Renal pelvis (tissue), 12 donors: ENCODE measurements around the gene EEFSEC. TPM values are rescaled to one million over a fixed set of nuclear protein-coding genes. Genes with fewer than 3 reads are reported as not detected.
A peak's percentile ranks its signal among the peaks of the same experiment; 100 is the strongest.

Source experiments
- DNase-seq: peaks from one replicate; pipeline ENCODE4 v3.0.0-alpha.2; 2013
- long read RNA-seq, 16 experiments: transcript quantifications; one replicate each; lab custom pipeline, GENCODE V29; 2026
- polyA plus RNA-seq, 3 donors: library from polyadenylated mRNA; unstranded; fragments of 120-200 nt; gene quantifications; one replicate each; pipeline ENCODE4 v1.2.1, GENCODE V29; 2013; ENCODE audit not compliant: insufficient read length in 3 of 3

The EEFSEC gene, protein sequence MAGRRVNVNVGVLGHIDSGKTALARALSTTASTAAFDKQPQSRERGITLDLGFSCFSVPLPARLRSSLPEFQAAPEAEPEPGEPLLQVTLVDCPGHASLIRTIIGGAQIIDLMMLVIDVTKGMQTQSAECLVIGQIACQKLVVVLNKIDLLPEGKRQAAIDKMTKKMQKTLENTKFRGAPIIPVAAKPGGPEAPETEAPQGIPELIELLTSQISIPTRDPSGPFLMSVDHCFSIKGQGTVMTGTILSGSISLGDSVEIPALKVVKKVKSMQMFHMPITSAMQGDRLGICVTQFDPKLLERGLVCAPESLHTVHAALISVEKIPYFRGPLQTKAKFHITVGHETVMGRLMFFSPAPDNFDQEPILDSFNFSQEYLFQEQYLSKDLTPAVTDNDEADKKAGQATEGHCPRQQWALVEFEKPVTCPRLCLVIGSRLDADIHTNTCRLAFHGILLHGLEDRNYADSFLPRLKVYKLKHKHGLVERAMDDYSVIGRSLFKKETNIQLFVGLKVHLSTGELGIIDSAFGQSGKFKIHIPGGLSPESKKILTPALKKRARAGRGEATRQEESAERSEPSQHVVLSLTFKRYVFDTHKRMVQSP
- polyA plus RNA-seq: 10 to 100 TPM; 24.2 to 30.3 (median 27.7) TPM
- long read RNA-seq, donor 1, transcript EEFSEC-201 (7 exons, 2,232 nt): major isoform, 5 of 5 reads
- long read RNA-seq, donor 1, partial matches to known transcripts: 0 of 5 reads
- long read RNA-seq, donor 1, other reads (novel, unspliced or antisense): 0 of 5 reads
- long read RNA-seq, donor 2, transcript EEFSEC-201 (7 exons, 2,232 nt): major isoform, 11 of 11 reads
- long read RNA-seq, donor 2, partial matches to known transcripts: 0 of 11 reads
- long read RNA-seq, donor 2, other reads (novel, unspliced or antisense): 0 of 11 reads
- long read RNA-seq, donor 3, transcript EEFSEC-201 (7 exons, 2,232 nt): major isoform, 10 of 10 reads
- long read RNA-seq, donor 3, partial matches to known transcripts: 0 of 10 reads
- long read RNA-seq, donor 3, other reads (novel, unspliced or antisense): 0 of 10 reads
- long read RNA-seq, donor 4, transcript EEFSEC-201 (7 exons, 2,232 nt): major isoform, 9 of 9 reads
- long read RNA-seq, donor 4, partial matches to known transcripts: 0 of 9 reads
- long read RNA-seq, donor 4, other reads (novel, unspliced or antisense): 0 of 9 reads
- long read RNA-seq, donor 5, partial matches to known transcripts: 0 of 4 reads
- long read RNA-seq, donor 5, other reads (novel, unspliced or antisense): 0 of 4 reads
- long read RNA-seq, donor 6, transcript EEFSEC-201 (7 exons, 2,232 nt): major isoform, 11 of 11 reads
- long read RNA-seq, donor 6, partial matches to known transcripts: 0 of 11 reads
- long read RNA-seq, donor 6, other reads (novel, unspliced or antisense): 0 of 11 reads
- long read RNA-seq, donor 7, transcript EEFSEC-201 (7 exons, 2,232 nt): major isoform, 6 of 21 reads
- long read RNA-seq, donor 7, partial matches to known transcripts: 15 of 21 reads
- long read RNA-seq, donor 7, other reads (novel, unspliced or antisense): 0 of 21 reads
- long read RNA-seq, donor 8, partial matches to known transcripts: 0 of 4 reads
- long read RNA-seq, donor 8, other reads (novel, unspliced or antisense): 0 of 4 reads
- long read RNA-seq, donor 9, transcript EEFSEC-201 (7 exons, 2,232 nt): major isoform, 9 of 49 reads
- long read RNA-seq, donor 9, partial matches to known transcripts: 35 of 49 reads
- long read RNA-seq, donor 9, other reads (novel, unspliced or antisense): 5 of 49 reads
- long read RNA-seq, donor 10, transcript EEFSEC-201 (7 exons, 2,232 nt): major isoform, 8 of 13 reads
- long read RNA-seq, donor 10, partial matches to known transcripts: 5 of 13 reads
- long read RNA-seq, donor 10, other reads (novel, unspliced or antisense): 0 of 13 reads
- long read RNA-seq, donor 11, transcript EEFSEC-201 (7 exons, 2,232 nt): major isoform, 8 of 8 reads
- long read RNA-seq, donor 11, partial matches to known transcripts: 0 of 8 reads
- long read RNA-seq, donor 11, other reads (novel, unspliced or antisense): 0 of 8 reads
- long read RNA-seq, donor 12, transcript EEFSEC-201 (7 exons, 2,232 nt): major isoform, 10 of 10 reads
- long read RNA-seq, donor 12, partial matches to known transcripts: 0 of 10 reads
- long read RNA-seq, donor 12, other reads (novel, unspliced or antisense): 0 of 10 reads
- long read RNA-seq, donor 13, partial matches to known transcripts: 0 of 4 reads
- long read RNA-seq, donor 13, other reads (novel, unspliced or antisense): 0 of 4 reads
- long read RNA-seq, donor 14: 0 reads
- long read RNA-seq, donor 15, transcript EEFSEC-201 (7 exons, 2,232 nt): major isoform, 8 of 13 reads
- long read RNA-seq, donor 15, partial matches to known transcripts: 5 of 13 reads
- long read RNA-seq, donor 15, other reads (novel, unspliced or antisense): 0 of 13 reads
- long read RNA-seq, donor 16, transcript EEFSEC-201 (7 exons, 2,232 nt): major isoform, 8 of 19 reads
- long read RNA-seq, donor 16, partial matches to known transcripts: 11 of 19 reads
- long read RNA-seq, donor 16, other reads (novel, unspliced or antisense): 0 of 19 reads

DNA sequence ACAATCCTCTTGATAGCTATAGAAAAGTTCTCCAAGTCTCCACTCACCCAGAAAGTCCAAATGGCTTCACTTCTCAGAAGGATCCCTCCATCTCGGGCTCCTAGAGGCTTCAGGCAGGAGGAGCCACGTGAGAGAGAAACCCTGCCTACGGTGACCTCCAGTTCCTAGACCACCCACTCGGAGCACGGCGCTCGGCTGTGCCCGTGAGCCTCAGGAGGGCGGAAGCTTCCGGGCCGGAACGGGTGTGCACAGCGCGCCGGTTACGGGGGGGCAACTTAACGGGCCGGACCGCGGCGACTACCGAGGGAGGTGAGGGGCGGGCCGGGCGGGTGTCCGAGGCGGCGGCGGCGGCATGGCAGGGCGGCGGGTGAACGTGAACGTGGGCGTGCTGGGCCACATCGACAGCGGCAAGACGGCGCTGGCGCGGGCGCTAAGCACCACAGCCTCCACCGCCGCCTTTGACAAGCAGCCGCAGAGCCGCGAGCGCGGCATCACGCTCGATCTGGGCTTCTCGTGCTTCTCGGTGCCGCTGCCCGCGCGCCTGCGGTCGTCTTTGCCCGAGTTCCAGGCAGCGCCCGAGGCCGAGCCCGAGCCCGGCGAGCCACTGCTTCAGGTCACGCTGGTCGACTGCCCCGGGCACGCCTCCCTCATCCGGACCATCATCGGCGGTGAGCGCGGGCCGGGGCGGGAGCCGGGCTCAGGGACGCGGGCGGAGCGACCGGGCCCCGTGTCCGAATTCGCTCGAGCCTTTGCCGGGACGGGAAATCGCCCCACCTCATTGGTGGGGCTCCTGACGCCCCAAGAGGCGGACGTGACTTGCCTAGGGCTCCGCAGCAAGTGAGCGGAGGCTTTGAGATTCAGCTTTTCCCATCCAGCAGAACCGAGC lies at the start of gene EEFSEC:
Gene EEFSEC, plus strand, starts transcription at position 326 of the 886 bp plus-strand sequence. Its CDS starts 27 bp downstream, at position 353.
- peak; percentile 71 for DNase-seq

DNA sequence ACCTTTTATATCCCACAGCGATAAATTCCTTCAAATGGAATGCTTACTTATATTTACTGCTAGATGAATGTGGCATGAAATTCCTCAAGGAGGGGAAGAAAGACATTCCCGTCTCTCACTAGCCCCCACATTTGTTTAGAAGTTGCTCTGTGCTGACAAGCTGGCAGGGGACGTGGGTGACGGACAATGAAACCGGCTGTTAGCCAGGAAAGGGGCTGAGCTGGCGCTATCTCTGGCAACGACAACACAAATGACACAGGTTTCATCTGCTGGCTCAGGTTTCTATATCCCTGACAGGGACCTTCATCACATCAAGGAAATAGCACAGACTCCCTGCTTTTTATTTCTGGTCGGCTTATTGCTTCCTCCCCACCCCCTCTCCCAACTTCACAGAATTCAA lies 45.4 kb upstream of the EEFSEC start:
- DNase-seq: no peak

DNA sequence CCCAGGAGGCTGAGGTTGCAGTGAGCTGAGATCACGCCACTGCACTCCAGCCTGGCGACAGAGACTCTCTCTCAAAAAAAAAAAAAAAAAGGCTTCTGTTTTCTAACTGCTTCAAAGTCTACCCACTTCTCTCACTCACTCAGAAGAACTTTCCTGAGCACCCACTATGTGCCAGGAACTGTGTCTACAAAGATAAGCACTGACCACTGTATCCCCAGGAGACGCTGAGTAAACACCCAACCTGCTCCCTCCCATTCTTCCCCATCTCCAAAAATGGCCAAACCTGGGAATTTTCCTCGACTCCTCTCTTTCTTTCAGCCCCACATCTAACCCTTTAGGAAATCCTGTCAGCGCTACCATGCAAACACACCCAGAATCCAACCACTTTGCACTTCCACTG lies 42.1 kb upstream of the EEFSEC start:
- DNase-seq: no peak

DNA sequence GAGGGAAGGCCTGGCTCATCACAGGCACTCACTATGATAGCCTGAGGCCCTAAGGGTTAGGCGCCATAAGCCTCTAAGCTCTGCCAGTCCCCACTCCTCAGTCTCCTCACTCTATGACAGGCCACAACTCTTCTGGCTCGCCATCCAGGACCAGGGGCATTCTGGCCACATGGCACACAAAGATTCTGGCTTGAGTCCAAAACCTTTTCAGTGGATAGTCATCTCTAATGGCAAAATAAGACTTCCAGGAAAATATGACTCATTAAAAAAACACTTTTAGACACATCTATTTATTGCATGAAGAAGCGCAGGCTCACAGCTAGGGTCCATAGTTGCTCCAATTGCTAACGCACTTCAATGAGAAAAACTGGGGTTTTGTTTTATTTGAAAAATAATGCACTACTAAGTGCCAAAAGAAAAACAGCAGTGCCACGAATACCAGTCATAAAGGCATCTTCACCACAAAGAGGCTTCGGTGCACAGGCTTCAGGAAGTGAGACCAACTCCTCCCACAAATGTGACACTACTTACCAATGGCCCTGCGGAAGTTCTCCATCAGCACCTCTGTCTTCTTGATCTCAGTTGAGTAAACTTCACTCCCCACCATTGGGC lies 40.8 kb upstream of the EEFSEC start:
- DNase-seq: no peak

DNA sequence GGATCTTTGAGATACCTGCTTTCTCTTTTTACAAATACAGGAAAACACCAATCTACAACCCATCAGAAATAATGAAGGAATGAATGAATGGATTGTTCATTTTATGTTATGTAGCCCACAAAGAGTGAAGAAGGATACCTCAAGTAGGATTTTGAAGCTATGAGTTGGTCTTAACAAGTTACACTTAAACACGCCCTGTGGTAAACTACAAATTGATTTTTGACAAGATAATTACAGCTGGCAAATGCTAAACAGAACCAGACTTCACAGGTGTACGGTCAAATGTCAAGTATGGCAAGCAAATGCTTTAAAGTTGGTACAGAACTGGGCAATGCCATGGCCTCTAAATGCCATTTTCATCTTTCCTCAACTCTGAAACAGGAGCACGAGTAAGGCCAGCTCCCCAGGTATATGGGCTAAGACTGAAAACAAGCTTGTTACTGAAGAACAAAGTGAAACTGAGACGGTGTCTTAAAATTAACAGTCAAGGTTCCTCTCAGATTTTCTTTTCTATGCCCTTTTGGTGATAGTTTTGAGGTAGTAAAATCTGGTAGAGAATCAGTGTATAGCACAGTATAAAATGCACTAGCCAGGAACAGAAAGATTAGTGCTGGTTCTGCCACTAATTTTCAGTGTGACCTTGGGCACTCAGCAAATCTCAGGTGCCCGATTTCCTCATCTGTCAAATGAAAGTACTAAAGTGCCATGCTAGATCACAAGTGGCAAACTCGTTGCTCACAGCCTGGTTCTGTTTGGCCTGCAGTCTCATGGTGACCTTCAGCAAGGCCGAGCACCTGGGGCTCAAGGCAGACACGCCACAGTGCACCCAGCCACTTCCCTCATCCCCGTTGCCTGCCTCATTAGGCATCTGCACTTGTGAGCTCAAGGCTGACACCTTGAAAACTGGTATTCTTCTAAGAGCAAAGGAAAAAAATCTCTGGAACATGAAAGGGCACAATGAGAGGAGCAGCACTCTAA lies 39.2 kb upstream of the EEFSEC start:
- no peak for DNase-seq

DNA sequence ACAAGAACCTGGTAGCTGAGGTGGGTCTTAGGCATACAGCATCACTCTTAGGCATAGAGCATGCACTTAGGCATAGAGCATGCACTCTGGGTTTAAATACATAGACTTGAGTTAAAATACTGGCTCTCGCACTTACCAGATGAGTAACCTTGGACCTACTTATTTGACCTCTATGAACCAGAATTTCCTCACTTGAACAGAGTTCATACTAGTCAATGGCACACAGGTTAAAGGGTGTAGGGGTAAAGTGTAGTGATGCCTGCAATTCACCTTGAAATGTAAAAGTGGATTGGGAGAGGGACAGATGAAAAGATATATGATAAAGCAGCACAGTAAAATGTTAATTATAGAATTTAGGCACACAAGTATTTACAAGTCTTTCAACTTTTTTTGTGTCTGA lies 31.3 kb upstream of the EEFSEC start:
- no peak for DNase-seq

DNA sequence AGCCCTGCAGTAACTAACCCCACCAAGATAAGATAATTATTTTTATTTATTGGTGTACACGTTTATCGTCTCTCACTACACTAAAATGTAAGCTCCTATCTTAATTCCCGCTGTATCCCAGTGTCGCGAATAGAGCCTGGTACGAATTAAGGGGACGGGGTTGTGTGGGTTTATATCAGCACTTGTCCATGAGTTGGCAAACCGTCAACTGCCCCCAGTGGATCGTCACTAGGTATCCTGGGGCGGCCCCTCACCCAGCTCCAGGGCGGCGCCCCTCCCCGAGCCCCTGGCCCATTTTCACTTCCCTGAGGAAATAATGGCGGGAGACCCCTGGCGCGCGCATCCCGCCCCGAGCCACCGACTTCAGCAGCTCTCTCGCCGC lies 30.1 kb upstream of the EEFSEC start:
- DNase-seq: no peak

DNA sequence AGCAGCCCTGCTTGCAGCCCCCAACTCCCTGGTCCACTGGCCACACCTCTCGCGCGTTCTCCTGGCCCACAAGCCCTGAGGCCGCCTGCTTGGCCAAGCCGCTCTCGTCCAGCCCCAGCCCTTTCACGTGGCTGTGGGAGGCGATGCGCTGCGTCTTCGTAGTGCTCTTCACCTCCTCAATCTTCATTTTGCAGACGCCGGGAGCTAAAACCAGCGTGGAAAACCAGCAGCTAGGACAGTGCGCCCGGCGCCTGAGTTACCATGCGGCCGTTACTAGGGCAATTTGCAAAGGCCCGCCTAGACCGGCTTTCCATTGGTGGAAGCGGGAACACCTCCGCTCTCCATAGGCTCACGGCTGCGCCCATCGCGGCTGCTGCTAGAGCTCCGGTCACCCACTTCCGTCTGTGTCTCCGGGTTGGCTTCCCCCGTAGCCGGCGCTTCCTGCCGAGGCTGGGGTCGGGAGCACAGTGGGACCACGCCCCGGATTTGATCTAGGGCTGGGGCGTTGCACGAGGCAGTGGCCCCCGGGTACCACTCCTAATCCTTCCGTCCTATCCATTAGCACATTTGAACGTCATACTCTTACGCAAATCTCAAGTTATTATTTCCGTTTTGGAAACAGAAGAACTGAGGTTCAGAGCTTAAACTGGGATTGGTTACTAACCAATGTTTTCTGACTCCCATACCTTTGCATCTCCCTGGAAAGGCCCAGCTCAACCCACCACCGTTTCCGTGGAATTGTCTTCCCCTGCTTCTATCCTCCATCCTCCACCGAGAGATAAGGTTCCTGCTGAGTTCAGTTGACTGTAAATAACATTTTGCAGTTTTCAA lies 29.5 kb upstream of the EEFSEC start, which contains the start of gene RUVBL1:
Gene RUVBL1, minus strand, starts transcription at position 275 of the 831 bp plus-strand sequence. Its CDS starts 88 bp downstream, at position 187.
- DNase-seq: peak; percentile 97

DNA sequence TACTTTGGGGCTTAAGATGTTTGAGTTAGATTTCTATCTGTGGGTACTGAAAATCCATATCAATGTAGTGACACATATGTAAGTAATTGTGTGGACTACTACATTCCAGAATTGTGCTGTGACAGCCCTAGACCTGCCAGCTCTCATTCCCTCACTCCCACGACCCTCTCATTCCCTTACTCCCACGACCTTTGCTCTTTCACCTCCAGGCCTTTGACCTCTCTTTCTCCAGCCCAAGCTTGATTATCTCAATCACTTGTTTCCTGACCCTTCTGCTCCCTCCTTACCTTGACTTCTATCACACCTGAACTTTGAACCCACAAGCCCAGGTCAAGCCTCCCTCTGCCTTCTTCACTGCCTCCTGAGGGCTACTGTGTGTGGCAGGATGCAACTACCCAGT lies 26.0 kb upstream of the EEFSEC start:
- no peak for DNase-seq

DNA sequence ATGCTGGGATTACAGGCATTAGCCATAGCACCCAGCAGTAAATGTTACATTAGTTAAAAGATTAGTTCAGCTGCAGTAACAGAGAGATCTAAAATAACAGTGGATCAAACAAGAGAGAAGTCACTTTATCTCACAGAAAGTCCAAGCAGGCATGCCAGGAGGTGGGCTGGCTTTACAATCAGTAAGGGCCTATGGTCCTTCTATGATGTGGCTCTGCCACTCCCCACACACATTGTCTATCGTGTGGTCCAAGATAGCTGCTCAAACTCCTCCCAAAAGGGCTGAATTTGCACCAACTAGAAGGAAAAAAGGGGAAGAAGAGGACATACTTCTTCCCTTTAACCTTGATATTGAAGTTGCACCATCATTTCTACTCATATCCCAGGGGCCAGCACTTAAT lies 25.0 kb upstream of the EEFSEC start:
- DNase-seq: no peak

DNA sequence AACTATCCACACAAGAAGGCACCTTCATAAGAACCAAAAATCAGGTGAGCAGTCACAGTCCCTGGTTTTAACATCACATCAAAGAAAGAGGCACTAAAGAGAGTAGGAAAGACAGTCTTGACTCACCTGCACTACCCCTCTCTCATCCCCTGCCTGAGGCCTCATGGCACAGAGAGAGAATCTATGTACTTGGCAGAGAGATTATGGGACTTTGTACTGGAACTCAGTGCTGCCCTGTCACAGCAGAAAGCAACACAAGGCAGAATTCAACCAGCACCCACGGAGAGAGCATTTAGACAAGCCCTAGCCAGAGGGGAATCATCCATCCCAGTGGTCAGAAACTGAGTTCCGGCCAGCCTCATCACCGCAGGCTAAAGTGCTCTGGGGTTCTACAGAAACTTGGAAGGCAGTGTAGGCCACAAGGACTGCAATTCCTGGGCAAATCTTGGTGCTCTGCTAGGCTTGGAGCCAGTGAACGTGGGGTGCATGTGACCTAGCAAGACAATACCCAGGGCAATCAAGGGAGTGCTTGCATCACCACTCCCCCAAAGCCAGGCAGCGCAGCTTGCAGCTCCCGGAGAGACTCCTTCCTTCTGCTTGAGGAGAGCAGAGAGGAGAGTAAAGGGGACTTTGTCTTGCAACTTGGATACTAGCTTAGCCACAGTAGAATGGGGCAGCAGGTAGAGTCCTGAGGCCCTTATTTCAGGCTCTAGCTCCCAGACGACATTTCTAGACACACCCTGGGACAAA lies 21.2 kb upstream of the EEFSEC start:
- DNase-seq: no peak

DNA sequence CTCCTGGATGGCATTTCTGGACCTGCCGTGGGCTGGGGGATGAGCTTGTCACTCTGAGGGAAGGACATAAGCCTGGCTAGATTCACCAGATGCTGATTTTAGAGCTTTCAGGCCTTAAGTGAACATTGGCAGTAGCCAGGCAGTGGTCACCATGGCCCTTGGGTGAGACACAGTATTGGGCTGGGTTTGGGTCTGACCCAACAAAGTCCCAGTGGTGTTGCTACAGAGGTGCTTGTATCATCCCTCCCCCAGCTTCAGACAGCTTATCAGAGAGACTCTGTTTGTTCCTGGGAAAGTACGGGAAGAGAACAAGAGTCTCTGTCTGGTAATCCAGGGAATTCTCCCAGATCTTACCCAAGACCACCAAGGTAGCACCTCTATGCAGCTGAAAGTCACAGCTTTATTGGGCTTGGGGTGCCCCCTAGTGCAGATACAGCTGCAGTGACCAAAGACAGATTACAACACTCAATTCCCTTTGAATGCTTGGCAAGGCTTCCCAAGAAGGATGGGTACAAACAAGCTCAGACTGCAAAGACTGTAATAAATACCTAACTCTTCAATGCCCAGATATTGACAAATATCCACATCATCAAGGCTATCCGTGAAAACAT lies 19.9 kb upstream of the EEFSEC start:
- DNase-seq: no peak

DNA sequence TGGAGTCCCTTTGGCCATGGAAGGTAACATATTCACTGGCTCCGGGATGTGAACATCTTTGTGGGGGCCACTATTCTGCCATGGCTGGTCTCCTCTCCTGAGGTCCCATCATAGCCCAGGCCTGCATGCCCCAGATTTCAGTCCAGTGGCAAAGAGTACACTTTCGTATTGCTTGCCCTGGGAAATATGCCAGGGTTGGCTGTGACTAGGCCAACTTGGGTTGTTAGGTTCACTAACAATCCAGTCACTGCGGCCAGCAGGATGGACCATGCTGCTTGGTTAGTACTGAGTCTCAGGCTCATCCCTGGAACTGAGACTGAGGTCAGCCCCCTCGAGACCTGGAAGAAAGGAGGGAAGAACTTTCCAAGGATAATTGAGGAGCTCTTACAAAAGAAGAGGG lies 9.8 kb upstream of the EEFSEC start:
- DNase-seq: no peak
